LNCaP clone FGC (cell line): Measurements from ENCODE around the gene OTP.

Source experiments
- DNase-seq: peaks from one replicate; pipeline ENCODE4 v3.0.0-alpha.2; 2011; ENCODE audit warnings: low read depth
- H3K4me3 ChIP-seq: 2 replicates; pipeline ENCODE4 v1.5.1; 2011; ENCODE audit warnings: mild to moderate bottlenecking, low read depth, low read length, control low read depth
- TF ChIP-seq, protein P1 (sequence below): IDR thresholded peaks from 2 replicates; pipeline ENCODE4 v1.5.1; 2012; ENCODE audit warnings: mild to moderate bottlenecking; ENCODE audit not compliant: control insufficient read depth, insufficient read depth; ENCODE audit errors: extremely low read depth

Gene OTP

DNA sequence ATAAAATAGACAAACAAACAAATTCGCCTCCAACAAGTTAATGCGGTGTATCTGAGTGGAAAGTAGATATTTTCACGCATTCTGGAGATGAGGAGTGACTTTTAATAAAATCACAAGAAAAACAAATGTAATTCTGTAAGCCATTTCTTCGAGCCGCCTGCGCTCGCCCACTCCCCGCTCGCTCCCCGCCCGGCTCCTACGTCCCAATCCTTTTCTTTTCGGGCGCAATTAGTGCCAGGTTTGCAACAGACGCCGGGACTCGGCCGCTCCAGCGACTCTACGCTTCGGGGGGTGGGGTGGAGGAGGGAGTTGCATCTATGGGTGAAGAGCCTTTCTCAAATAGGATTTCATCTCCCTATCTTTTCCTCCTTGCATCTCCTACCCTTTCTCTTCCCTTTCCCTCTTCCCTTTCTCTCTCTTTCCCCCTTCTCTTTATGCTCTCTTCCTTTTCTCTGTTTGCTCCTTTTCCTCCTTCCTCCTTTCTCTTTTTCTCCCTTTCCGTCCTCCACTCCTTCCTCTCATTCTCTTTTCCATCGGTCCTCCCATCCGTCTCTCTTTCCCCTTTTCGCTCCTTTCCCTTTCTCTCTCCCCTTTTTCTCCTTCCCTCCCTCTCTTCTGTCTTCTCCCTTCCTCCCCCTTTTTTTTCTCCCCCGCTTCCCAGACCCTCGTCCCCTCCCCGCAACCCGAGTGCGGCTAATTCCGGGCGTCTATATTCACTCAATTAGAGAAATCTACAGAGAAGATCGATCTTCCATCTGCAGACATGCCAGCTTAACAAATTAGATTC, 6.1 kb upstream of the OTP start:
- 0 out of 2 replicates have a peak overlapping the region, but pooled peaks have one; percentile 26 for H3K4me3 ChIP-seq
- TF ChIP-seq, protein P1, sequence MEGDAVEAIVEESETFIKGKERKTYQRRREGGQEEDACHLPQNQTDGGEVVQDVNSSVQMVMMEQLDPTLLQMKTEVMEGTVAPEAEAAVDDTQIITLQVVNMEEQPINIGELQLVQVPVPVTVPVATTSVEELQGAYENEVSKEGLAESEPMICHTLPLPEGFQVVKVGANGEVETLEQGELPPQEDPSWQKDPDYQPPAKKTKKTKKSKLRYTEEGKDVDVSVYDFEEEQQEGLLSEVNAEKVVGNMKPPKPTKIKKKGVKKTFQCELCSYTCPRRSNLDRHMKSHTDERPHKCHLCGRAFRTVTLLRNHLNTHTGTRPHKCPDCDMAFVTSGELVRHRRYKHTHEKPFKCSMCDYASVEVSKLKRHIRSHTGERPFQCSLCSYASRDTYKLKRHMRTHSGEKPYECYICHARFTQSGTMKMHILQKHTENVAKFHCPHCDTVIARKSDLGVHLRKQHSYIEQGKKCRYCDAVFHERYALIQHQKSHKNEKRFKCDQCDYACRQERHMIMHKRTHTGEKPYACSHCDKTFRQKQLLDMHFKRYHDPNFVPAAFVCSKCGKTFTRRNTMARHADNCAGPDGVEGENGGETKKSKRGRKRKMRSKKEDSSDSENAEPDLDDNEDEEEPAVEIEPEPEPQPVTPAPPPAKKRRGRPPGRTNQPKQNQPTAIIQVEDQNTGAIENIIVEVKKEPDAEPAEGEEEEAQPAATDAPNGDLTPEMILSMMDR = no peak
- DNase-seq = no peak

DNA sequence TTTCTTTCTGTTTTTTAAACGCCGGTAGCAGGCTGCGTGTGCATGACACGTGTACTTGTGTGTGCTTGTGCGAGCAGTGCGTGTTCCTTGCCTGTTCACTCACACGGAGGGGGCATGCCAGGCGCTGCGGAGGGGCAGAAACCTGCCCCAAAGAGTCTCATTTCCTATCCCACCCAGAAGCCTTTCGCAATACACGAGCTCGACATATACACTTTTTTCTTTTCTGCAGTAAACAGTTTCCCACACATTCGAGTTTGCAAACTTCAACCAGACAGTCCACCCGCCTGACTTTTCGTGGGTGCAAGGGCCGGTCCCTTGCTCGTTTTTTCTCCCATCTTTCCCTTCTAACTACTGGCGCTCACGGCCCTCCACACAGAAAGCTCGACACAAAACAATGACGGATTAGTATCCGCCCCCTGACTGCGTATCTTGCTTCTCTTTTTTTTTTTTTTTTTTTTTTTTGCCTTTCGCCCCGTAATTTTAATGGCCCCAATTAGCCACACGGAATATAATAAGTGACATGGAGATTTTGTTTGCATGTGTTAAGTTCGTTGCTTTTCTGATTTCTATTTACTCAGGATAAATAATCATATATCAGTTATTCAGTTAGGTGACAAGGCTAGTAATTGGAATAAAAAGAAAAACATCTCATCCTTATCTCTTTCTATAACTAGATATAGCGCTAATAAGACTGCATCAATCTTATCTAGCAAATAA, 5.3 kb upstream of the OTP start:
- no peak overlapping the region for H3K4me3 ChIP-seq
- DNase-seq = no peak
- TF ChIP-seq, protein P1 = no peak

DNA sequence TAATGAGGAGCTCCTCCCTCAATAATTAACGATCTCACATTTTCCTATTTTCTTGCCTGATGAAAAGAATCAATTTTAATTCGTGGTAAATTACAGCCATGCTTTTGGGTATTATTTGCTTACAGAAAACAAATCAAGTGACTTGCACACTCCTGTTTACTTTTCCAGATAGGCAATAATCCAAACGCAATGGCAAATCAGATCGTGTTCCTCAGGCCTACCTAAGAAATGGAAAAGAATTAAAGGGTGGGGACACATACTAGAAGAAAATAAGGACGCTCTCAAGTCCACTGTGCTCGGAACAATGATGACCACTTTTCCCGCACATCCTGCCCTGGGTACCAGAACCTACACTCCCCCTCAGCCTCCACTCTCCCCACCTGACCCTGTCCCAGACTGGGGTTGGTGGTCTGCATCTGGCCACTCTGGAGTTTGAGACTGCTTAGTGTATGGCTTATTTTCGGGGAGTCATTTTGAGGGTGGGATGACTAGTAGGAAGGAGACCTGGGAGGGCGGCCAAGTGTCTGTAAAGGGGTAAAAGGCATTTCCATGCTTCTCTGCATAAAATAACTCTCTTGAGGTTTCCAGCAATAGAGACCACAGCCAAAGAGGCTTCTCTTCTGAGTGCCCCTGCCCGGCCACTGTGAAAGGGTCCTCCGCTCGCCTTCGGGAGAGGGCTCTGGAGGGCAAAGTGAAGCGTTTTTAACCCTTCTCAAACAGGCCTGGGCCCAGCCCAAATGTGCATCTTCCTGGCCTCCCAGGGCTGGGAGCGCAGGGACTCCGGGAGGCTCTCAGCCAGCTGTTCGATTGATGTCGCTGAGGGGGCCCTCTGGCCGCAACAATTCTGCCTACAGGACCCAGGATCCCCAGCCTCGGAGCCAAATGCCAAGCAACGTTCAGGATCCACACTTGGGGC, 4.5 kb upstream of the OTP start:
- peak; percentile 44 for DNase-seq
- no peak overlapping the region for H3K4me3 ChIP-seq
- TF ChIP-seq, protein P1 = no peak

DNA sequence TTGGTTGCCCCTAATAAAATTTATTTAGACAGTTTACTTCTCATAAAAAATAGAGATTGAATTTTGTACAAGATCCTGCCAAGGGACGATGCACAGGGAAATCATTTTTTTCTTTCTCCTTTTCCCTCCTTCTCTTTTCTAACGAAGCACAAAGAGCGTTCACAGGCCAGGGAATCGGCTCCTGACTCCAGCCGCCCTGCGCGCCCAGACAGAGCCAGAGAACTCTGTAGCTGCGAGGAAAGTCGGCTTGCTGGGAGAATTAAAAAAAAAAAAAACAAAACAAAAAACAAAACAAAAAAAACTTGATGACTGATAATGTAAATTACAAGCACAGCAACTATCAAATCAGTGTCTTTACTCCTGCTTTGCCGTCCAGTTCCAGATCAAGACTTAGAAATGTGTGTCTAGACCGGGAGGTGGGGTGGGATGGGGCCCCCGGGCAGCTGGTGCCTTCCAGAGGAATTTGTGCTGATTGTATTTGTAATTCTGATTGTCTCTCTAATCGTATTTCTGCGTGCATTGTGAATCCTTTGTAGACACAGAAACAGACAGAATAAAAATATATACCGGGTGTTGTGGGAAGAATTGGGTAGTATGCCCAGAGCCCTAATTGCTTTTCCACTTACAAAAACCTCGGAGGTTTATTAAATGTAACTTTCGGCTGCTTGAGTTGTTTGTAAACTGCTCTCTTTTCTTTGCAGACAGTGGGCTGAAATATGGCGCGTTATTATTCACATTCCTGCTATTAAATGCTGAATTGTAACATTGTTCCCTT, 3.6 kb upstream of the OTP start:
- TF ChIP-seq, protein P1 = no peak

DNA sequence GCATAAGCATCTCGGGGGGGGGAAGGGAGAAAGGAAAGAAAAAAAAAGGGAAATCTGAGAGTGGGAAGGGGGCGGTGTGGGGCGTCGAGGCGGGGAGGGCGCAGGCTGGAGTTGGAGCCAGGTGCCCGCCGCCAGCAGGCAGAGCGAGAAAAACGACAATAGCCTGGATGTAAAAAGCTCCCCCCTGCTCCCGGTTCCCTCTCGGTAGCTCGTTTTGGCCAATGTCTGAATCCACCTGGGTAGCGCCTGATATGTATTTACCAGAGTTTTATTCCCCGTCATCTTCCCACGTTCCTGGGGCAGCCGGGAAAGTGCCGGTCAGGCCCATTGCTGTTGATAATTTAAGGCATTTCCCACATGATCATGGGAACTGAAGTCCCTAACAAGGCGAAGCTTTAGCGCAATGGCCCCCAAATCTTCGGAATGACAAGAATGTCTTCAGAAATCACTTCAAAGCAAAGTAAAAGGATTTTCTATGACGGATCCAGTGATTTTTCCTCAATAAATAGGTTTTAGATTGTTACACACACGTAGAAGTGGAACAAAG, 3.0 kb upstream of the OTP start:
- DNase-seq = no peak
- no peak overlapping the region for H3K4me3 ChIP-seq

More for the DNA sequence above, 3.6 kb upstream of the OTP start:
- no peak for DNase-seq
- no peak overlapping the region for H3K4me3 ChIP-seq

More for the DNA sequence above, 3.0 kb upstream of the OTP start:
- TF ChIP-seq, protein P1 = no peak
